Activated gamma-delta T cell treated with Interleukin-2 at 50 U/mL for 16 hours (primary cell): ENCODE results near the gene MORC2.

Experiments used
- DNase-seq: peaks from one replicate; pipeline ENCODE4 v3.0.0-alpha.2; 2020

The MORC2 gene

GRCh38 chr22:30884211-30885000 lies 84.2 kb downstream of the MORC2 start:
- DNase-seq, result no peak

GRCh38 chr22:30883586-30884145 lies 84.9 kb downstream of the MORC2 start:
- no peak for DNase-seq

GRCh38 chr22:30882974-30883533 lies 85.5 kb downstream of the MORC2 start:
- DNase-seq, result no peak

GRCh38 chr22:30882184-30882717 lies 86.3 kb downstream of the MORC2 start:
- DNase-seq, result no peak

GRCh38 chr22:30881361-30882183 lies 87.0 kb downstream of the MORC2 start:
- DNase-seq, result no peak

GRCh38 chr22:30880847-30881246 lies 87.7 kb downstream of the MORC2 start:
- no peak for DNase-seq

- DNase-seq, result no peak
Observed at GRCh38 chr22:30880181-30880601, 88.4 kb downstream of the MORC2 start.

GRCh38 chr22:30879415-30879797 lies 89.2 kb downstream of the MORC2 start:
- no peak for DNase-seq

GRCh38 chr22:30878516-30879414 lies 89.8 kb downstream of the MORC2 start:
- no peak for DNase-seq

GRCh38 chr22:30877662-30878515 lies 90.7 kb downstream of the MORC2 start:
- no peak for DNase-seq

GRCh38 chr22:30876915-30877553 lies 91.5 kb downstream of the MORC2 start:
- no peak for DNase-seq

GRCh38 chr22:30876221-30876751 lies 92.3 kb downstream of the MORC2 start:
- no peak for DNase-seq

GRCh38 chr22:30875481-30876215 lies 92.9 kb downstream of the MORC2 start:
- no peak for DNase-seq
